Measurements from ENCODE around the gene STK11.

GRCh38 chr19:1252221-1252820 lies 46.7 kb downstream of the STK11 start:
- TF ChIP-seq CTCF (IDR thresholded peaks at IDR 0.05) (no peak), ZFX (IDR thresholded peaks at IDR 0.05; ENCODE audit: borderline replicate concordance) (no peak)

All from 22Rv1 (cell line).